Gastrocnemius medialis (tissue), 4 donors: ENCODE measurements around the gene PLCG1.

Experiments
- POLR2A ChIP-seq, 2 donors: fragments of 450-650 bp; IDR thresholded peaks; one replicate each; pipeline ENCODE4 v1.6.1; 2017; ENCODE audit warnings: antibody characterized with exemption in 2 of 2, mild to moderate bottlenecking in 2 of 2, moderate library complexity in 2 of 2
- TF ChIP-seq, protein P1 (sequence below), 5 experiments: fragments of 450-650 bp in 3 of 5; fragments of 200-600 bp in 2 of 5; sonication (generic) in 2 of 5; IDR thresholded peaks in 4 of 5; conservative IDR thresholded peaks in 1 of 5; 1 replicate in 4 of 5; 2 replicates in 1 of 5; pipeline ENCODE4 v1.5.1; 2016 to 2019; ENCODE audit warnings: antibody characterized with exemption in 5 of 5, mild to moderate bottlenecking in 3 of 5, moderate library complexity in 3 of 5

DNA sequence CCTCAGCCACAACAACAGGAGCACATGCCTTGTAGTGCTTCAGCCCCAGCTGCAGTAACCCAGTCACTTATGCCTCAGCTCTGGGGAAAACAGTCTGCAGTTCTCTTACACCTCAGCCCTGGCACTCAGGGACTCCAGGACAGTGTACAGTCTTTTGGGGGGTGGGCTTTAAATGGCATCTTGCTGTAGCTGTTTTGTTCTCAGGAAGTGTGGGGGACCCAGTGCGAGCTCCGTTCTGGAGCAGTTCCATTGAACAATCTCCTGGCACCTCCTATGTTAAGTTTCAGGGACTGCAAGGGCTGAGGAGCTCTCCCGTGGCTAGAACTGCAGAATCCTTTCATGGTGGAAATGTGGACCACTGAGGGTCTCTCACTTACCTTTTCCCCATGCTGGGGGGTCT lies 55.2 kb downstream of the PLCG1 start:
- TF ChIP-seq POLR2A (IDR thresholded peaks at IDR 0.05), result no peak
- TF ChIP-seq, protein P1, sequence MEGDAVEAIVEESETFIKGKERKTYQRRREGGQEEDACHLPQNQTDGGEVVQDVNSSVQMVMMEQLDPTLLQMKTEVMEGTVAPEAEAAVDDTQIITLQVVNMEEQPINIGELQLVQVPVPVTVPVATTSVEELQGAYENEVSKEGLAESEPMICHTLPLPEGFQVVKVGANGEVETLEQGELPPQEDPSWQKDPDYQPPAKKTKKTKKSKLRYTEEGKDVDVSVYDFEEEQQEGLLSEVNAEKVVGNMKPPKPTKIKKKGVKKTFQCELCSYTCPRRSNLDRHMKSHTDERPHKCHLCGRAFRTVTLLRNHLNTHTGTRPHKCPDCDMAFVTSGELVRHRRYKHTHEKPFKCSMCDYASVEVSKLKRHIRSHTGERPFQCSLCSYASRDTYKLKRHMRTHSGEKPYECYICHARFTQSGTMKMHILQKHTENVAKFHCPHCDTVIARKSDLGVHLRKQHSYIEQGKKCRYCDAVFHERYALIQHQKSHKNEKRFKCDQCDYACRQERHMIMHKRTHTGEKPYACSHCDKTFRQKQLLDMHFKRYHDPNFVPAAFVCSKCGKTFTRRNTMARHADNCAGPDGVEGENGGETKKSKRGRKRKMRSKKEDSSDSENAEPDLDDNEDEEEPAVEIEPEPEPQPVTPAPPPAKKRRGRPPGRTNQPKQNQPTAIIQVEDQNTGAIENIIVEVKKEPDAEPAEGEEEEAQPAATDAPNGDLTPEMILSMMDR (IDR thresholded peaks at IDR 0.05 in 4 of 5, conservative IDR thresholded peaks at IDR 0.05 in 1 of 5), result no peak
